Measurements from ENCODE around the gene USP38. TPM values are rescaled to one million over a fixed set of nuclear protein-coding genes. Genes with fewer than 3 reads are reported as not detected.
"Not testable (repeated sequence)": the region's sequence is repeated elsewhere in the genome, so short reads cannot be mapped to it uniquely, and the experiment has no call there.

USP38 gene
- total RNA-seq, 1 experiment from 2014 or later: 18.7 TPM

DNA sequence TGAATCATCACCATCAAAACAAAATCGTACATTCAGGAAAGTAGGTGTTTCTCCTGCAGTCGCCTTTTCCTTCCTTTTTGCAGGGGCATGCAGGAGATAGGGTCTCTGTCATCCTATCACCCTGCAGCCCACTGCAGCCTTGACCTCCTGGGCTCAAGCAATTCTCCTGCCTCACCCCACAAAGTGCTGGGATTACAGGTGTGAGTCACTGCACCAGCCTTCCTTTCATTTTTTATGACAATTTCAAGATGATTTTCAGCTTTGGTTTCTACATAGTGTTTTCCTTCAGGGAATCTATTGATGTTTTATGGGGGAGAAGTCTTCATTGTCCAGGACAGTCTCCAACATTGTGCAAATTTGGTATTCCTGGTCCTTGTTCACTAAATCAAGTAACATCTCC lies 71.7 kb downstream of the USP38 start:
- no peak for DNase-seq (ENCODE audit: low read depth in 1 of 2, low spot score in 2 of 2)
- no peaks in the 10 kb centered on the region for H3K9me3 ChIP-seq (replicated peaks)
- H3K27me3 ChIP-seq (replicated peaks): no peaks in the 10 kb centered on the region
- H3K36me3 ChIP-seq: no peaks in the 10 kb centered on the region
- H3K27ac ChIP-seq: no peak overlapping the region
- H3K4me3 ChIP-seq: no peak overlapping the region
- H3K4me1 ChIP-seq (replicated peaks): no peaks in the 10 kb centered on the region

DNA sequence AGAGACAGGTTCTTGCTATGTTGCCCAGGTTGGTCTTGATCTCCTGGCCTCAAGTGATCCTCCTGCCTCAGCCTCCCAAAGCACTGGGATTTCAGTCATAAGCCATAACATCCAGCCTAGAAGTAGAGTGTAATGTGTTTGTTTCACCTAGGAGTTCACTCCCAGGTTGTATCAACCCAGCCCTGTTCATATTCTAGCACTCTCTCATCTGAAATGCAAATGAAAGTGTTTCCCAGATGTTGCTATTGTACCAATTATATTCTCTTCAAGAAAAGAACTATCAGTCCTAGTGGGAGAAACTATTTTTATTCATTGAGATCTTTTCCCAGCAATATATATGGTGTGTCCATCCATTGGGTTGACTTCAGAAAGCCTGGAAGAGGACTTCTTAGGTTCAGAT lies 72.6 kb downstream of the USP38 start:
- H3K9me3 ChIP-seq (replicated peaks): no peaks in the 10 kb centered on the region

DNA sequence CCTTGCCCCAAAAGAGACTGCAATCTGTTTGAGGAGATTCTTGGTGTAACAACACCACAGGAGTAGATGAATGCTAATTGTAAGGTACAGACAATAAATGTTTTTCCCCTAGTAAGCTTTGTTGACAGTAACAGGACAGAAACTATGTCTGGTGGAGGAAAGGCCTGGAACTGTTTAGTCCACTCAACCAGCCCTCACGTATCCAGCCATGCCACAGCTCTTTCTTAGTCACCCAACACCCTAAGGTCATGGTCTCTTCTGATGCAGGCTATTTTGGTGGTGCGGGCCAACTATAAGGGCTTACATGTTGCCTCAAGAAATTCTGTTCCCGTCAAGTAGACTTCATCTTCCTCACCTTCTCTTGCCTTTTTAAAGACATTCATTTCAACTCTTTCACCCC lies 76.0 kb downstream of the USP38 start:
- Histone ChIP-seq H3K9me3 (replicated peaks) (no peaks in the 10 kb centered on the region), H3K4me1 (replicated peaks) (no peaks in the 10 kb centered on the region), H3K36me3 (no peaks in the 10 kb centered on the region), H3K4me3 (no peak overlapping the region), H3K27me3 (replicated peaks) (no peaks in the 10 kb centered on the region), H3K27ac (no peak overlapping the region)
- DNase-seq (ENCODE audit: low read depth in 1 of 2, low spot score in 2 of 2): no peak

More for the DNA sequence above, 72.6 kb downstream of the USP38 start:
- H3K27me3 ChIP-seq (replicated peaks): no peaks in the 10 kb centered on the region
- no peak overlapping the region for H3K4me3 ChIP-seq
- no peak for DNase-seq (ENCODE audit: low read depth in 1 of 2, low spot score in 2 of 2)
- no peaks in the 10 kb centered on the region for H3K4me1 ChIP-seq (replicated peaks)
- no peaks in the 10 kb centered on the region for H3K36me3 ChIP-seq
- H3K27ac ChIP-seq: no peak overlapping the region

DNA sequence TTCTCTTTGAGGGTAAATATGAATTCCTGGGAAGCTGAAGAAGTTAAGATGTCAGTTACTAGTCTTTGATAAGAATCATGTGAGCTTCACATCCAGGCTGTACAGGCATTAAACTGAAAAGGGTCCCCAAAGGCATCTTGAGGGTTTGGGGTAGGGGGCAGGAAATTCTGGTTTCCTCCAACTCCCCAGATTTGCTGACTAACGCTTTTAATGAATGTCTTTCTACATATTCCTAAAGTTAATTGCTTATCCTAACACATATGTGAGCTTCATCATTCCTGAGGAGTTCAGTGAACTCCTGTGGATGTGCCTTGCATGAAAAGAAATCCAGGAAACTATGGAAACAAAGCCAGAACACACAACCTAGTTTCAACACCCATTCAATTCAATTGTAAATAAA lies 78.1 kb downstream of the USP38 start:
- Histone ChIP-seq H3K27ac (no peak overlapping the region), H3K4me1 (replicated peaks) (no peaks in the 10 kb centered on the region), H3K4me3 (no peak overlapping the region), H3K27me3 (replicated peaks) (no peaks in the 10 kb centered on the region), H3K9me3 (replicated peaks) (peaks cover 2% of the 10 kb centered on the region; the same call in 1 of the 2 replicates), H3K36me3 (no peaks in the 10 kb centered on the region)
- DNase-seq (ENCODE audit: low read depth in 1 of 2, low spot score in 2 of 2): no peak

DNA sequence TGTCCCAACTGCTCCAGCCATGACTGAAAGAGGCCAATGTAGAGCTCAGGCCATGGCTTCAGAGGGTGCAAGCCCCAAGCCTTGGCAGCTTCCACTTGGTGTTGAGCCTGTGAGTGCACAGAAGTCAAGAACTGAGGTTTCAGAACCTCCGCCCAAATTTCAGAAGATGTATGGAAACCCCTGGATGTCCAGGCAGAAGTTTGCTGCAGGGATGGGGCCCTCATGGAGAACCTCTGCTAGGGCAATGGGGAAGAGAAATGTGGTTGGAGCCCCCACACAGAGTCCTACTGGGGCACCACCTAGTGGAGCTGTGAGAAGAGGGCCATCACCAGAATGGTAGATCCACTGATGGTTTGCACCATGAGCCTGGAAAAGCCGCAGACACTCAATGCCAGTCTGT lies 83.0 kb downstream of the USP38 start:
- not testable (repeated sequence) for H3K27ac ChIP-seq; H3K36me3 ChIP-seq; H3K4me1 ChIP-seq (replicated peaks); H3K4me3 ChIP-seq; DNase-seq (ENCODE audit: low read depth in 1 of 2, low spot score in 2 of 2); H3K27me3 ChIP-seq (replicated peaks); H3K9me3 ChIP-seq (replicated peaks)

DNA sequence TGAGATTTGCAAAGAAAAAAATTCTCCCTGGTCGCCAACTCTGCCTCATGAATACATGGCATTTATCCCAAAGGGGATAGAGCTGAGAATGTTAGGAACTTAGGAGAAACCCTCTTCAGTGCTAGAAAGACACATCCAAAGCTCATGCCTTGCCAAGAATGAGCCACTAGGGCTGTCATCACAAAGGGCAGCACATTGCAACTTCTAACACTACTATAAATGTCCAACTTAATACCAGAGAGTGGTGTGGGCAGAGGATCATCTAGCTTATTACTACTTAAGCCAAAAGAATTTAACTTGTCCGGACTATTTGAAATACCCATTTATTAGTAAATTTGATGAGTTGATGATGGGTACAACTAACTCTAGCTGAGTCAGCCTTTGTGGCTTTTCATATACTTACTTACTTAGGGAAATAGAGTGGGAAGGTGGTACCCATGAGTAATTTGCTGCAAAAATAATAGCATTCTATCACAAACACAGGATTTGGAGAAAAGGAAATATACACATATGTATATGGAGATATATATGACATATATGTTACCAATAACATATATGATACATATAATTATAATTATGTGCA lies 85.6 kb downstream of the USP38 start:
- H3K36me3 ChIP-seq: no peaks in the 10 kb centered on the region
- DNase-seq (ENCODE audit: low read depth in 1 of 2, low spot score in 2 of 2): no peak
- H3K9me3 ChIP-seq (replicated peaks): peaks cover 2% of the 10 kb centered on the region; the same call in 1 of the 2 replicates
- no peak overlapping the region for H3K27ac ChIP-seq
- no peak overlapping the region for H3K4me3 ChIP-seq
- no peaks in the 10 kb centered on the region for H3K4me1 ChIP-seq (replicated peaks)
- no peaks in the 10 kb centered on the region for H3K27me3 ChIP-seq (replicated peaks)

Other genes starting within 250 kb of the USP38 start
- 2.3 and 7.8 TPM in 2 replicates for gene GAB1, start 152.0 kb downstream of the USP38 start, total RNA-seq (2014; rRNA removed; shearing (Covaris generic))

Data from SJSA1 (cell line).